ENCODE data around the gene ACAT2. TPM values are rescaled to one million over a fixed set of nuclear protein-coding genes. Genes with fewer than 3 reads are reported as not detected.
A peak's percentile ranks its signal among the peaks of the same experiment; 100 is the strongest.

Gene ACAT2
- polyA plus RNA-seq, 1 donor from 2014 or later = 143 TPM

DNA sequence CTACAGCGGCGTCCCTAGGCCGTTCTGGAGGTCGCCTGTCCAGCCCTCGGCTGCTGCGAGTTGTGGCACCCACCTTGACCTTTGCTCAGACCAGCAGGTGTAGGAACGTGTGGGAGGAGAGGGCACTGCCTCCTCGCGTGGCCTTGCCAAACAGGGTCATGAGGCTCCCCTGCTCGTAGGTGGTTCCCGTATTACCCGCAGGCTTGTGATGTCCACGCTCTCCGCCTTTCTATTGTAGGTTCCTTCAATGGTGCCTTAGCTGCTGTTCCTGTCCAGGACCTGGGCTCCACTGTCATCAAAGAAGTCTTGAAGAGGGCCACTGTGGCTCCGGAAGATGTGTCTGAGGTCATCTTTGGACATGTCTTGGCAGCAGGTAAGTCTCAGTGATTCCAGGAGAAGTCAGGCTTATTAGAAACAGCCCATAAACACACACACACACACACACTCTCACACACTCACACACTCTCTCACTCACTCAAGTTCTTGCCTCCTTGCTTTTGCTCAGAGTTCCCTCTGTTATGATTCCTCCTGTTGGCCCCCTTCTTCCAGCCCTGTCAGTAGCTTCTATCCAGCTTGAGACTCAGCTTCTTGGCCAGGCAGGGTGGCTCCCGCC lies 942 bp downstream of the ACAT2 start:
- Histone ChIP-seq H4K20me1 (ENCODE audit: insufficient read depth) (no peaks in the 10 kb centered on the region), H3K36me3 (ENCODE audit: insufficient read depth, low read length) (peaks cover 14% of the 10 kb centered on the region), H3K9ac (ENCODE audit: low read length) (peak overlapping the region; percentile 98), H3K4me2 (ENCODE audit: low read length) (peak overlapping the region; percentile 86), H3K27ac (ENCODE audit: low read length) (peak overlapping the region; percentile 98), H3K27me3 (ENCODE audit: insufficient read depth, low read depth, low read length) (no peaks in the 10 kb centered on the region), H3K4me3 (ENCODE audit: low read length) (peak overlapping the region; percentile 91), H3K9me2 (ENCODE audit: insufficient read depth, low read length) (no peaks in the 10 kb centered on the region), H3K9me3 (ENCODE audit: low read length) (no peaks in the 10 kb centered on the region), H2AFZ (ENCODE audit: low read depth, low read length) (peak overlapping the region; percentile 85), H3K79me2 (replicated peaks; ENCODE audit: insufficient read depth, low read length) (peaks cover 25% of the 10 kb centered on the region), H3F3A (ENCODE audit: insufficient read depth, low read length, poor library complexity, severe bottlenecking) (no peaks in the 10 kb centered on the region)
- TF ChIP-seq MXI1 (conservative IDR thresholded peaks at IDR 0.05; ENCODE audit: poor library complexity, severe bottlenecking) (peak; percentile 5), RAD21 (conservative IDR thresholded peaks at IDR 0.05) (no peak)
- TF ChIP-seq, protein P1, sequence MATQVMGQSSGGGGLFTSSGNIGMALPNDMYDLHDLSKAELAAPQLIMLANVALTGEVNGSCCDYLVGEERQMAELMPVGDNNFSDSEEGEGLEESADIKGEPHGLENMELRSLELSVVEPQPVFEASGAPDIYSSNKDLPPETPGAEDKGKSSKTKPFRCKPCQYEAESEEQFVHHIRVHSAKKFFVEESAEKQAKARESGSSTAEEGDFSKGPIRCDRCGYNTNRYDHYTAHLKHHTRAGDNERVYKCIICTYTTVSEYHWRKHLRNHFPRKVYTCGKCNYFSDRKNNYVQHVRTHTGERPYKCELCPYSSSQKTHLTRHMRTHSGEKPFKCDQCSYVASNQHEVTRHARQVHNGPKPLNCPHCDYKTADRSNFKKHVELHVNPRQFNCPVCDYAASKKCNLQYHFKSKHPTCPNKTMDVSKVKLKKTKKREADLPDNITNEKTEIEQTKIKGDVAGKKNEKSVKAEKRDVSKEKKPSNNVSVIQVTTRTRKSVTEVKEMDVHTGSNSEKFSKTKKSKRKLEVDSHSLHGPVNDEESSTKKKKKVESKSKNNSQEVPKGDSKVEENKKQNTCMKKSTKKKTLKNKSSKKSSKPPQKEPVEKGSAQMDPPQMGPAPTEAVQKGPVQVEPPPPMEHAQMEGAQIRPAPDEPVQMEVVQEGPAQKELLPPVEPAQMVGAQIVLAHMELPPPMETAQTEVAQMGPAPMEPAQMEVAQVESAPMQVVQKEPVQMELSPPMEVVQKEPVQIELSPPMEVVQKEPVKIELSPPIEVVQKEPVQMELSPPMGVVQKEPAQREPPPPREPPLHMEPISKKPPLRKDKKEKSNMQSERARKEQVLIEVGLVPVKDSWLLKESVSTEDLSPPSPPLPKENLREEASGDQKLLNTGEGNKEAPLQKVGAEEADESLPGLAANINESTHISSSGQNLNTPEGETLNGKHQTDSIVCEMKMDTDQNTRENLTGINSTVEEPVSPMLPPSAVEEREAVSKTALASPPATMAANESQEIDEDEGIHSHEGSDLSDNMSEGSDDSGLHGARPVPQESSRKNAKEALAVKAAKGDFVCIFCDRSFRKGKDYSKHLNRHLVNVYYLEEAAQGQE (IDR thresholded peaks at IDR 0.05; ENCODE audit: borderline replicate concordance) = no peak

DNA sequence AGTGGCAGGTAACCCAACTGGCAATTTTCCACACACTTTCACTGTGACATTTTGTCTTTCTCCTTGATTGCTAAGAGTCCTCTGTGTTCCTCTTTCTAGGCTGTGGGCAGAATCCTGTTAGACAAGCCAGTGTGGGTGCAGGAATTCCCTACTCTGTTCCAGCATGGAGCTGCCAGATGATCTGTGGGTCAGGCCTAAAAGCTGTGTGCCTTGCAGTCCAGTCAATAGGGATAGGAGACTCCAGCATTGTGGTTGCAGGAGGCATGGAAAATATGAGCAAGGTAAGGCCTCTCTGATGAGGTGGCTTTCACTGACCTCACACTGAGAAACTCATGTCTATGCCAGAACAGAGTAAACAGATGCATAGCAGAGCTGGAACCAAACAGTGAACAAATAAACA lies 5.1 kb downstream of the ACAT2 start:
- Histone ChIP-seq H3K4me3 (ENCODE audit: low read length) (no peak overlapping the region), H3K79me2 (replicated peaks; ENCODE audit: insufficient read depth, low read length) (peaks cover 33% of the 10 kb centered on the region), H2AFZ (ENCODE audit: low read depth, low read length) (no peak overlapping the region), H3K36me3 (ENCODE audit: insufficient read depth, low read length) (peaks cover 26% of the 10 kb centered on the region), H3F3A (ENCODE audit: insufficient read depth, low read length, poor library complexity, severe bottlenecking) (no peaks in the 10 kb centered on the region), H3K27me3 (ENCODE audit: insufficient read depth, low read depth, low read length) (no peaks in the 10 kb centered on the region), H4K20me1 (ENCODE audit: insufficient read depth) (no peaks in the 10 kb centered on the region), H3K9me2 (ENCODE audit: insufficient read depth, low read length) (no peaks in the 10 kb centered on the region), H3K9me3 (ENCODE audit: low read length) (no peaks in the 10 kb centered on the region), H3K9ac (ENCODE audit: low read length) (no peak overlapping the region), H3K4me2 (ENCODE audit: low read length) (no peak overlapping the region), H3K27ac (ENCODE audit: low read length) (no peak overlapping the region)
- no peak for TF ChIP-seq POLR2AphosphoS5 (IDR thresholded peaks at IDR 0.05)
- TF ChIP-seq TAF1 (IDR thresholded peaks at IDR 0.05; ENCODE audit: low read depth) = no peak
- TF ChIP-seq, protein P1 (IDR thresholded peaks at IDR 0.05; ENCODE audit: borderline replicate concordance) = no peak
- no peak for TF ChIP-seq MXI1 (conservative IDR thresholded peaks at IDR 0.05; ENCODE audit: poor library complexity, severe bottlenecking)
- no peak for TF ChIP-seq EP300 (conservative IDR thresholded peaks at IDR 0.05; ENCODE audit: poor library complexity, severe bottlenecking)
- TF ChIP-seq, protein P2, sequence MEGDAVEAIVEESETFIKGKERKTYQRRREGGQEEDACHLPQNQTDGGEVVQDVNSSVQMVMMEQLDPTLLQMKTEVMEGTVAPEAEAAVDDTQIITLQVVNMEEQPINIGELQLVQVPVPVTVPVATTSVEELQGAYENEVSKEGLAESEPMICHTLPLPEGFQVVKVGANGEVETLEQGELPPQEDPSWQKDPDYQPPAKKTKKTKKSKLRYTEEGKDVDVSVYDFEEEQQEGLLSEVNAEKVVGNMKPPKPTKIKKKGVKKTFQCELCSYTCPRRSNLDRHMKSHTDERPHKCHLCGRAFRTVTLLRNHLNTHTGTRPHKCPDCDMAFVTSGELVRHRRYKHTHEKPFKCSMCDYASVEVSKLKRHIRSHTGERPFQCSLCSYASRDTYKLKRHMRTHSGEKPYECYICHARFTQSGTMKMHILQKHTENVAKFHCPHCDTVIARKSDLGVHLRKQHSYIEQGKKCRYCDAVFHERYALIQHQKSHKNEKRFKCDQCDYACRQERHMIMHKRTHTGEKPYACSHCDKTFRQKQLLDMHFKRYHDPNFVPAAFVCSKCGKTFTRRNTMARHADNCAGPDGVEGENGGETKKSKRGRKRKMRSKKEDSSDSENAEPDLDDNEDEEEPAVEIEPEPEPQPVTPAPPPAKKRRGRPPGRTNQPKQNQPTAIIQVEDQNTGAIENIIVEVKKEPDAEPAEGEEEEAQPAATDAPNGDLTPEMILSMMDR (IDR thresholded peaks at IDR 0.05; ENCODE audit: poor library complexity, severe bottlenecking) = no peak
- TF ChIP-seq RAD21 (conservative IDR thresholded peaks at IDR 0.05) = no peak
- TF ChIP-seq EZH2 (IDR thresholded peaks at IDR 0.05; ENCODE audit: borderline replicate concordance, insufficient read depth, low read length, poor library complexity, severe bottlenecking) = no peak
- TF ChIP-seq SMC3 (conservative IDR thresholded peaks at IDR 0.05; ENCODE audit: poor library complexity) = no peak
